Panc1 (cell line): Measurements from ENCODE around the gene MTHFSD. TPM values are rescaled to one million over a fixed set of nuclear protein-coding genes. Genes with fewer than 3 reads are reported as not detected.

Source experiments
- ATAC-seq: fragments of 200-7000 bp; cut with Tn5 transposase; 2 replicates; pipeline ENCODE4 v1.9.1; 2020; ENCODE audit warnings: mild to moderate bottlenecking, moderate library complexity
- BruUV-seq: library from RNA; stranded (reverse); fragments of 400-500 nt; replicated peaks from 2 replicates; lab custom pipeline; 2021; lab: Mats Ljungman, UMichigan
- CTCF ChIA-PET: fragments of 300-600 bp; sonication (Branson Sonifier 250); formaldehyde crosslinking; loops from one replicate; lab custom pipeline; 2022; ENCODE audit warnings: antibody characterized with exemption; lab: Charles Lee
- POLR2A ChIA-PET: fragments of 300-600 bp; sonication (Branson Sonifier 250); formaldehyde crosslinking; loops from one replicate; lab custom pipeline; 2022; ENCODE audit warnings: antibody characterized with exemption; lab: Charles Lee
- DNase-seq: peaks from one replicate; pipeline ENCODE4 v3.0.0-alpha.2; 2010; ENCODE audit warnings: low read depth, low spot score
- H3K27ac ChIP-seq: 2 replicates; pipeline ENCODE4 v1.5.1; 2011; ENCODE audit warnings: mild to moderate bottlenecking, low read length, inconsistent platforms
- H3K27me3 ChIP-seq: fragments of 200-500 bp; sonication (Bioruptor generic); 2 replicates; pipeline ENCODE4 v1.6.0; 2014; ENCODE audit warnings: low read length, inconsistent platforms; ENCODE audit not compliant: control insufficient read depth, insufficient read depth
- H3K36me3 ChIP-seq: fragments of 200-500 bp; sonication (Bioruptor generic); 2 replicates; pipeline ENCODE4 v1.5.1; 2014; ENCODE audit warnings: inconsistent platforms, mild to moderate bottlenecking, low read length, moderate library complexity; ENCODE audit not compliant: control insufficient read depth, insufficient read depth
- H3K4me1 ChIP-seq: 2 replicates; pipeline ENCODE4 v1.5.1; 2011; ENCODE audit warnings: inconsistent platforms, mild to moderate bottlenecking, low read length, moderate library complexity; ENCODE audit not compliant: control insufficient read depth, insufficient read depth
- H3K4me3 ChIP-seq, 2 experiments: 2 replicates each; pipeline ENCODE4 v1.5.1; 2011 to 2012; ENCODE audit warnings: low read depth in 2 of 2, low read length in 2 of 2, mild to moderate bottlenecking in 2 of 2, inconsistent platforms in 1 of 2, moderate library complexity in 1 of 2
- H3K9me3 ChIP-seq: fragments of 200-500 bp; sonication (Bioruptor generic); 2 replicates; pipeline ENCODE4 v1.5.1; 2014; ENCODE audit warnings: low read depth, mild to moderate bottlenecking, inconsistent platforms, low read length, moderate library complexity; ENCODE audit not compliant: control insufficient read depth, insufficient read depth
- POLR2AphosphoS5 ChIP-seq: IDR thresholded peaks from 2 replicates; pipeline ENCODE4 v1.6.1; 2012; ENCODE audit warnings: mild to moderate bottlenecking, low read depth, low read length, moderate library complexity
- SIN3A ChIP-seq: IDR thresholded peaks from 2 replicates; pipeline ENCODE4 v1.6.1; 2012; ENCODE audit warnings: low read depth, mild to moderate bottlenecking, low read length, moderate library complexity, borderline replicate concordance; ENCODE audit not compliant: insufficient read depth
- TCF7L2 ChIP-seq: IDR thresholded peaks from 2 replicates; pipeline ENCODE4 v1.6.1; 2011; ENCODE audit warnings: mild to moderate bottlenecking, low read depth, low read length, inconsistent platforms
- in situ Hi-C: cut with HindIII; loops from 2 replicates; pipeline ENCODE4 v1.10.0; 2016; ENCODE audit warnings: low sequenced_read_pairs, low pct_unique_long_range_greater_than_20kb
- intact Hi-C: fragments of 100-400 bp; cut with micrococcal nuclease; formaldehyde crosslinking; loops from one replicate; pipeline ENCODE4 v1.10.0; 2022; ENCODE audit not compliant: unreplicated experiment
- total RNA-seq: library from RNA; stranded (reverse); gene quantifications from one replicate; pipeline ENCODE4 v1.2.1, GENCODE V29; 2021; ENCODE audit not compliant: unreplicated experiment
- TF ChIP-seq, protein P1 (sequence below): fragments of 450-650 bp; IDR thresholded peaks from 2 replicates; pipeline ENCODE4 v1.5.1; 2017; ENCODE audit warnings: mild to moderate bottlenecking
- TF ChIP-seq, protein P2 (sequence below), 2 experiments: IDR thresholded peaks; 2 replicates each; pipeline ENCODE4 v1.6.1; 2011 to 2012; ENCODE audit warnings: low read depth in 2 of 2, control low read depth in 1 of 2, low read length in 1 of 2, mild to moderate bottlenecking in 1 of 2, moderate library complexity in 1 of 2; ENCODE audit not compliant: insufficient read depth in 1 of 2

Gene MTHFSD
- total RNA-seq, 1 experiment from 2014 or later, result 16.5 TPM

DNA sequence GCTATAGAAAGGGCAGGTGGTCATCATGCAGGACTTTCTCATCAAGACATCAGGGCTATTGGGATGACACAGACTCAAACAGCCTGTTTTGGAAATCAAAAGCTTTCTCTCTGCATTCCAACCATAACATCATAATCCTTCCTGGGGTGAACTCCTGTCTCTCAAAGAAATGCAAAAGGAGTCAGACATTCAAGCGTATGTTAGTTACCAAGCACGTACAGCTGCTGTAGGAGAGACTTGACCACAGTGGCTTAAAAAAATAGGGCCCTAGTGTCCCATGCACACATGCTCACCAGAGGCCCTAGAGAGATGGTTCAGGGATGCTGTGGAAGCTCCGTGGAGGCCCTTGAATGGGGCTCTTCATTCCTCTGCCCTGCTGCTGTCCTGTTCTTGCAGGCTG is 69.3 kb downstream of the MTHFSD start:
- no peaks in the 10 kb centered on the region for H3K36me3 ChIP-seq
- TF ChIP-seq POLR2AphosphoS5, result no peak
- intact Hi-C loops, result no loop called here

DNA sequence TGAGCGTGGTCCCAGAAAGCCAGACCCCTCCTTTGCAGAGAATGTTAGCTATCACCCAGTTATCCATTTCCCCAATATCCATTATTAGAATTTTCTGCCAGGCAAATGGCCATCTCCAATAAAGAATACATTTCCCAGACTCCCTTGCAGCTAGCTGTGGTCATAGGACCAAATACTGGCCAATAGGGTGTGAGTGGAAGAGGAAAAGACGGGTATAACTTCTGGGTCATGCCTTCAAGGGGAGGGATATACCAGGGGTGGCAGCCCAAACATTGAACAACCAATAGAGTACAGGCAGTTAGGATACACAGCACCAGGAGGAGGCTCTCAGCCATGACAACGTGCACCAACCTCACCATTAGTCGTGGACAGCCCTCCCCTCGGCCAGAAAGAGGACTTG is 70.8 kb downstream of the MTHFSD start:
- POLR2A ChIA-PET, result no interaction called here

More for the DNA sequence above, 69.3 kb downstream of the MTHFSD start:
- H3K27ac ChIP-seq, result no peak overlapping the region
- no peaks in the 10 kb centered on the region for H3K9me3 ChIP-seq
- in situ Hi-C loops, result no loop called here
- no peak for DNase-seq
- ATAC-seq, result no peak
- H3K4me3 ChIP-seq, result no peak overlapping the region
- ChIA-PET CTCF (no interaction called here), POLR2A (no interaction called here)
- H3K27me3 ChIP-seq, result peaks cover 7% of the 10 kb centered on the region; the same call in 1 of the 2 replicates
- BruUV-seq, result no TSS peak
- H3K4me1 ChIP-seq, result no peaks in the 10 kb centered on the region

DNA sequence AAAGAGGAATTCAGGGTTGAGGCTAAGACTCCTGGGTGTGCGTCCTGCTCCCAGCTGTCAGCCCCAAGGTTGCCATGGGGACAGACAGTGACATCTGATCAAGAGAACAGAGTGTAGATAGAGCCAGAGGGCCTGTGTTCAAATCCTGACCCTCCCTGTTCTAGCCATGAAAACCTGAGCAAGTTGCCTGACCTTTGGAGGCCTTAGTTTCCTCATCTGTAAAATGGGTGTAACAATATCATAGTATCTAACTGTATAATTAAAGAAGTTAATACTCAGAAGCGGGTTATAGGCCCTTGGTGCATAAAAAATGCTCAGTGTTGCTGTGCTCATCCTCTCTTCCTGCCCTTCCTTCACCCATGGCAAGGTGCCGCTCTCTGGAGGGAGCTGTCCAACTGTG is 73.4 kb downstream of the MTHFSD start:
- peaks cover 5% of the 10 kb centered on the region for H3K27me3 ChIP-seq
- in situ Hi-C loops, result no loop called here
- no peak overlapping the region for H3K4me3 ChIP-seq
- no peak for TF ChIP-seq POLR2AphosphoS5
- TF ChIP-seq SIN3A, result no peak
- TF ChIP-seq TCF7L2, result no peak
- TF ChIP-seq, protein P1, sequence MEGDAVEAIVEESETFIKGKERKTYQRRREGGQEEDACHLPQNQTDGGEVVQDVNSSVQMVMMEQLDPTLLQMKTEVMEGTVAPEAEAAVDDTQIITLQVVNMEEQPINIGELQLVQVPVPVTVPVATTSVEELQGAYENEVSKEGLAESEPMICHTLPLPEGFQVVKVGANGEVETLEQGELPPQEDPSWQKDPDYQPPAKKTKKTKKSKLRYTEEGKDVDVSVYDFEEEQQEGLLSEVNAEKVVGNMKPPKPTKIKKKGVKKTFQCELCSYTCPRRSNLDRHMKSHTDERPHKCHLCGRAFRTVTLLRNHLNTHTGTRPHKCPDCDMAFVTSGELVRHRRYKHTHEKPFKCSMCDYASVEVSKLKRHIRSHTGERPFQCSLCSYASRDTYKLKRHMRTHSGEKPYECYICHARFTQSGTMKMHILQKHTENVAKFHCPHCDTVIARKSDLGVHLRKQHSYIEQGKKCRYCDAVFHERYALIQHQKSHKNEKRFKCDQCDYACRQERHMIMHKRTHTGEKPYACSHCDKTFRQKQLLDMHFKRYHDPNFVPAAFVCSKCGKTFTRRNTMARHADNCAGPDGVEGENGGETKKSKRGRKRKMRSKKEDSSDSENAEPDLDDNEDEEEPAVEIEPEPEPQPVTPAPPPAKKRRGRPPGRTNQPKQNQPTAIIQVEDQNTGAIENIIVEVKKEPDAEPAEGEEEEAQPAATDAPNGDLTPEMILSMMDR, result no peak
- TF ChIP-seq, protein P2, sequence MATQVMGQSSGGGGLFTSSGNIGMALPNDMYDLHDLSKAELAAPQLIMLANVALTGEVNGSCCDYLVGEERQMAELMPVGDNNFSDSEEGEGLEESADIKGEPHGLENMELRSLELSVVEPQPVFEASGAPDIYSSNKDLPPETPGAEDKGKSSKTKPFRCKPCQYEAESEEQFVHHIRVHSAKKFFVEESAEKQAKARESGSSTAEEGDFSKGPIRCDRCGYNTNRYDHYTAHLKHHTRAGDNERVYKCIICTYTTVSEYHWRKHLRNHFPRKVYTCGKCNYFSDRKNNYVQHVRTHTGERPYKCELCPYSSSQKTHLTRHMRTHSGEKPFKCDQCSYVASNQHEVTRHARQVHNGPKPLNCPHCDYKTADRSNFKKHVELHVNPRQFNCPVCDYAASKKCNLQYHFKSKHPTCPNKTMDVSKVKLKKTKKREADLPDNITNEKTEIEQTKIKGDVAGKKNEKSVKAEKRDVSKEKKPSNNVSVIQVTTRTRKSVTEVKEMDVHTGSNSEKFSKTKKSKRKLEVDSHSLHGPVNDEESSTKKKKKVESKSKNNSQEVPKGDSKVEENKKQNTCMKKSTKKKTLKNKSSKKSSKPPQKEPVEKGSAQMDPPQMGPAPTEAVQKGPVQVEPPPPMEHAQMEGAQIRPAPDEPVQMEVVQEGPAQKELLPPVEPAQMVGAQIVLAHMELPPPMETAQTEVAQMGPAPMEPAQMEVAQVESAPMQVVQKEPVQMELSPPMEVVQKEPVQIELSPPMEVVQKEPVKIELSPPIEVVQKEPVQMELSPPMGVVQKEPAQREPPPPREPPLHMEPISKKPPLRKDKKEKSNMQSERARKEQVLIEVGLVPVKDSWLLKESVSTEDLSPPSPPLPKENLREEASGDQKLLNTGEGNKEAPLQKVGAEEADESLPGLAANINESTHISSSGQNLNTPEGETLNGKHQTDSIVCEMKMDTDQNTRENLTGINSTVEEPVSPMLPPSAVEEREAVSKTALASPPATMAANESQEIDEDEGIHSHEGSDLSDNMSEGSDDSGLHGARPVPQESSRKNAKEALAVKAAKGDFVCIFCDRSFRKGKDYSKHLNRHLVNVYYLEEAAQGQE (IDR thresholded peaks at IDR 0.05; ENCODE audit: insufficient read depth in 1 of 2, low read depth in 2 of 2, low read length in 1 of 2), result no peak
- ATAC-seq (no peak), DNase-seq (no peak)
- ChIA-PET POLR2A (no interaction called here), CTCF (no interaction called here)
- no peaks in the 10 kb centered on the region for H3K4me1 ChIP-seq
- H3K27ac ChIP-seq, result no peak overlapping the region
- H3K36me3 ChIP-seq, result no peaks in the 10 kb centered on the region
- intact Hi-C loops, result no loop called here
- no TSS peak for BruUV-seq
- H3K9me3 ChIP-seq, result no peaks in the 10 kb centered on the region

More for the DNA sequence above, 70.8 kb downstream of the MTHFSD start:
- intact Hi-C loops (no loop called here), in situ Hi-C loops (no loop called here)
- H3K27me3 ChIP-seq, result peaks cover under 1% of the 10 kb centered on the region; the same call in 1 of the 2 replicates
- CTCF ChIA-PET, result no interaction called here
- no peak overlapping the region for H3K4me3 ChIP-seq
- H3K36me3 ChIP-seq, result no peaks in the 10 kb centered on the region
- TF ChIP-seq POLR2AphosphoS5, result no peak
- H3K27ac ChIP-seq, result no peak overlapping the region
- no peaks in the 10 kb centered on the region for H3K9me3 ChIP-seq
- H3K4me1 ChIP-seq, result no peaks in the 10 kb centered on the region
- DNase-seq, result no peak
- no peak for ATAC-seq
- BruUV-seq, result no TSS peak
